HuH-7 (cell line): ENCODE data around the gene IGSF11.
"Not testable (repeated sequence)": the region's sequence is repeated elsewhere in the genome, so short reads cannot be mapped to it uniquely, and the experiment has no call there.

Source experiments
- DNase-seq: peaks from one replicate; pipeline ENCODE4 v3.0.0; 2011; ENCODE audit warnings: low spot score

IGSF11 gene

GRCh38 chr3:118988198-118989130, 46.2 kb downstream of the IGSF11 start:
- no peak for DNase-seq

GRCh38 chr3:118987477-118987876, 47.2 kb downstream of the IGSF11 start:
- DNase-seq, result no peak

- no peak for DNase-seq
Measured at GRCh38 chr3:118986734-118987133, 47.9 kb downstream of the IGSF11 start.

GRCh38 chr3:118984699-118985098, 49.9 kb downstream of the IGSF11 start:
- DNase-seq, result no peak

GRCh38 chr3:118981494-118982134, 53.0 kb downstream of the IGSF11 start:
- DNase-seq, result no peak

GRCh38 chr3:118980832-118981231, 53.8 kb downstream of the IGSF11 start:
- DNase-seq, result no peak

- DNase-seq, result no peak
Measured at GRCh38 chr3:118978393-118978758, 56.3 kb downstream of the IGSF11 start.

GRCh38 chr3:118977671-118978392, 56.8 kb downstream of the IGSF11 start:
- no peak for DNase-seq

- no peak for DNase-seq
Measured at GRCh38 chr3:118977118-118977517, 57.5 kb downstream of the IGSF11 start.

- not testable (repeated sequence) for DNase-seq
Measured at GRCh38 chr3:118975476-118975875, 59.2 kb downstream of the IGSF11 start.

GRCh38 chr3:118974356-118975097, 60.1 kb downstream of the IGSF11 start:
- no peak for DNase-seq

GRCh38 chr3:118973050-118973449, 61.6 kb downstream of the IGSF11 start:
- no peak for DNase-seq

- DNase-seq, result no peak
Measured at GRCh38 chr3:118970819-118971218, 63.8 kb downstream of the IGSF11 start.

- DNase-seq, result no peak
Measured at GRCh38 chr3:118968640-118969039, 66.0 kb downstream of the IGSF11 start.

- DNase-seq, result no peak
Measured at GRCh38 chr3:118968111-118968510, 66.5 kb downstream of the IGSF11 start.

GRCh38 chr3:118966700-118967099, 67.9 kb downstream of the IGSF11 start:
- DNase-seq, result no peak

GRCh38 chr3:118963711-118964110, 70.9 kb downstream of the IGSF11 start:
- no peak for DNase-seq

GRCh38 chr3:118960876-118961450, 73.7 kb downstream of the IGSF11 start:
- no peak for DNase-seq

- no peak for DNase-seq
Measured at GRCh38 chr3:118955914-118956556, 78.6 kb downstream of the IGSF11 start.

- DNase-seq, result no peak
Measured at GRCh38 chr3:118951089-118951488, 83.6 kb downstream of the IGSF11 start.

- DNase-seq, result no peak
Measured at GRCh38 chr3:118949113-118949760, 85.4 kb downstream of the IGSF11 start.
